Right lobe of liver (tissue), 4 donors: ENCODE results near the gene AKAP13.

Experiments
- CTCF ChIP-seq, 4 donors: fragments of 200-600 bp in 3 of 4; fragments of 450-650 bp in 1 of 4; IDR thresholded peaks; one replicate each; pipeline versions ENCODE4 v1.5.1 to v1.8.0; 2016 to 2022; ENCODE audit warnings: antibody characterized with exemption in 4 of 4, mild to moderate bottlenecking in 2 of 4
- POLR2A ChIP-seq: fragments of 450-650 bp; IDR thresholded peaks from one replicate; pipeline ENCODE4 v1.6.1; 2017; ENCODE audit warnings: antibody characterized with exemption, mild to moderate bottlenecking
- donor health status: DM: no; HTN: no; CAD: no.
- donor health status: DM: no; HTN: no; CAD: no.
- donor health status: DM: no; HTN: yes; CAD: no.

GRCh38 chr15:85622221-85622831 lies 241.9 kb downstream of the AKAP13 start:
- no peak for TF ChIP-seq POLR2A
- no peak for TF ChIP-seq CTCF (IDR thresholded peaks at IDR 0.05)
